Bone marrow (tissue), 2 donors: ENCODE results near the gene ADGRG1.

ENCODE experiments used
- DNase-seq, 2 donors: peaks; one replicate each; lab custom pipeline; 2025; lab: John Stamatoyannopoulos, UW

The ADGRG1 gene

DNA sequence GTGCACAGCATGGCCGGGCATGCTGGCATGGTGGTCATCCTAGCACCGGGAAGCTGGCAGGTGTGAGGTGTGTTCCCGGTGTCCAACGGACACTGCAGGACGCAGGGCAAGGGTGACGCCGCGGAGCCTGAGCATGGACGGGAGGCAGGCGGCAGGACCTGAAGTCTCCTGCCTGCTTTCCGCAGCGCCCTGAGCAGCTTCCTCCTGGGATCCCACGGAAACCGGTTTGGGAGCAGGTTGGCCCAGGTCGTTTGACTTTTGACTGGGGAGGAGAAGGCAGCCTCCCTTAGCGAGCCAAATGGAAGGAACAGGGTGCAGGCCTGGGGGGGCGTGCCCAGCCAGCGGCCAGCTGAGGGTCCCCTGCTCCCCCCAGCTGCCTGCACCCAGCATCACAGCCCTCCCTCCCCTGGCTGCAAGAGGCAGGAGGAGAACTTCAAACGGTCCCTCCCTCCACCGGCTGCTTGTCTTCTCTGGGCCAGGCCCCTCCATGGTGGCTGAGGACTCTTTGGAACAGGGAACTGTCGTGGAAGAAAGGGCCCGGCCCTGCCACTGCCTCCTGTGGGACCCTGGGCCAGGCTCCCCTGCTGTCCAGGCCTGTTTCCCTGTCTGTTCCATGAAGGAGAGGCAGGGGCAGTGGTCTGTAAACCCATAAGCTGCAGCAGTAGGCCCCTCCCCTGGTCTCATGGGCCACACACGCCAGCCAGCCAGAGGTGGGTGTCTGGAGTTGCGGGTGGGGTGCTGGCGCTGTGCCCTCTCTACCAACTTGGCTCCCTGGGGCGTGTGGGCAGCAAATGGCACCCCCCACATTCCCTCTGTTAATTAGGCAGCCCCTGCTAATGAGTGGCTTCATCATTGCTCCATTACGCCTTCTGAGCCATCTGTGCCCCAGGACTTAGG, 7.8 kb upstream of the ADGRG1 start:
- no peak for DNase-seq

DNA sequence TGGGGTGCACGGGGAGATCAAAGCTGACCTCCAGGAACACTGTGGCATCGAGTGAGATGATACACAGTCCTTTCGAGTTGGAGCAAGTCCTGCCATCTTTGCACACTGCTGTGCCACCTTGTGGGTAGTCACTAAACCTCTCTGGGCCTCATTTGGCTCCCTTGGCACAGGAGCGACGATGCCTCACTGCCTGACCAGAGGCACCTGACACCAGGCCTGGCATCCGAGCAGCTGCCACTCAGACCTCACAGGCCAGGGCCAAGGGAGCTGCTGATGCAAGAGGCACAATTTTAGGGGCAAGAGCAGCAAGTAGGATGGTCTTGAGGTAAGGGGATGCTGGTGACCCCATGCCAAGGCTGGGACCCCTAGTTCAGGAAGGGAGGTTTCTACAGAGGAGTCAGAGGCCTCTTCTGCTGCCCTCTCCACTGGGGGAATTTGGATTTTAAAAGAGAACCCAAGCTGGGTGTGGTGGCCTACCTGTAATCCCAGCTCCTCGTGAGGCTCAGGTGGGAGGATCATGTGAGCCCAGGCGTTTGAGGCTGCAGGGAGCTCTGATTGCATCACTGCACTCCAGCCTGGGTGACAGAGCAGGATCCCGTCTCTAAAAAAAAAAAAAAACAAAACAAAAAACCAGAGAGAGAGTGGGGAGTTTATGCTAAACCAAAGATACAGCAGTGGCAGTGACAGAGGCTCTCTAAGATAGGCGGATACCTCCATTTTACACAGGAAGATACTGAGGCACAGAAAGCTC, 6.7 kb upstream of the ADGRG1 start:
- DNase-seq, result no peak

DNA sequence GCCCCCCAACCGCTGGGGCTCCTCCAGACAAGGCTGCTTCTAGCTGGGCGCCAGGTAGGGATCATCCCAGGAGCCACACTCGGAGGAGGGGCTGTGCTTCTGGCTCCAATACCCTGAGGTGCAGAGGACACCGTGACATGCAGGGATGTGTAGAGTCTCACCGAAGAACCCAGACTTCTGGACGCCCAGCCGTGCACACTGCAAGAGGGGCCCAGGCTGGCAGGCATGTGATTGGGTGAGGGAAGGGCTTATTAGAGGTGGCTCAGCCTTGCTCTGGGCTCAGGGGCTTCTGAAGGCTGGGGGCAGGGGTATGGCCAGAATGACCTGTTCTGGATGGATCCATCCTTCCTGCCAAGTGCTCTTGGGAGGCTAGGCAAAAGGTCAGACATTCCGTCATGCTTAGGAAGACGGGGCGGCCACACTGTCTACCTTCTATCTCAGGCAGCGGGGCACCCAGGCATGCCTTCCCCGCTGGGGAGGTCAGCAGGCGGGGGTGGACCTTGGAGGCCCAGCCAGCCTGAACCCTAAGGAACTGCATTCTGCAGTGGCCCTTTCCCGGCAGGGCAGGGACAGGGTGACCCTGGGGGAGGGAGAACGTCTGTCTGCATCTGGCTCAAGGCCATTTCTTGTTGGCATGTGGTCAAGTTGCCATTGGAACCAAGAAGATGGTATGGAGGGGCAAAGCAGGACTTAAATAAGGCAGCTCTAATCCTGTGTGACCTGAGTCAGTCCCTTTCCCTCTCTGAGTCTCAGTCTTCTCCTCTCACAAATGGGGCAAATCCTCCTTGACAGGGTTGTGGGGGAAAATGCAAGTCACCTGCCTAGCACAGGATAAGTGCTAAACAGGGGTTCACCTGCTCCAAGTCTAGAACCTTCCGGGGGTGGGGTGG, 5.8 kb upstream of the ADGRG1 start:
- no peak for DNase-seq

DNA sequence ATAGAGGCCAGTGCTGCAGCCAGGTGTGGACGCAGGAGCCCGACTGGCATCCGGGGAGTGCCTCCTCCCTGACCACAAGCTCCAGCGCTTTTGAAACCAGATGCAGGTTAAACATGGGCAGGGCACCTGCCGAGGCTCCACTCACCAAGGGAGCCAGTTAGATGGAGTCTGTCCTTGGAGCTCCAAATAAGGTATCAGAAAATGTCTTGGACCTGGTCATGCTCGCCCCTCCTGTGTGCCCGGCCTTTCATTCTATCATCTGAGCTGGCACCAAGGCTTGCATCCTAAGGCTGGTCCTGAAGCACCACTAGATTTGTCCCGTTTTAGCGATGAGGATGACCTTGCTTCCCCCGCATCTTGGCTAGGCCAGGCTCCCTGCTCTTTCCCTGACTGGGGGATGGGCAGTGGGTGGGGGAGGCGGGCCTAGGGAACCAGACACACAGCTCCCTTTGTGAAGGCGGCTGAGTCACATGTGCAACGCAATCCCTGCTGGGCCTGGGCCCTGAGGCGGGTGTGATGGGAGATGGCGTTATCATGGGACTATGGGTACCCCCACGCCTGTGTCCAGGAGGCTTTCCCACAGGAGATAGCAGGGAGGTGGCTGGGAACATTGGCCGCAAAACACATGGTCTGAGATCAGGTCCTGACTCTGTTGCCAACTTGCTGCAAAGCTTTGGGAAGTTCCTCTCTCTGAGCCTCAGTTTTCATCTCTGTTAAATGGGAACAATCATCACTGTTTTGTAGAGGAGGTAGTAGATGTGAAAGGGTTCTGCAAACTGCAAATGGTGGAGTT, 5.0 kb upstream of the ADGRG1 start:
- no peak for DNase-seq

DNA sequence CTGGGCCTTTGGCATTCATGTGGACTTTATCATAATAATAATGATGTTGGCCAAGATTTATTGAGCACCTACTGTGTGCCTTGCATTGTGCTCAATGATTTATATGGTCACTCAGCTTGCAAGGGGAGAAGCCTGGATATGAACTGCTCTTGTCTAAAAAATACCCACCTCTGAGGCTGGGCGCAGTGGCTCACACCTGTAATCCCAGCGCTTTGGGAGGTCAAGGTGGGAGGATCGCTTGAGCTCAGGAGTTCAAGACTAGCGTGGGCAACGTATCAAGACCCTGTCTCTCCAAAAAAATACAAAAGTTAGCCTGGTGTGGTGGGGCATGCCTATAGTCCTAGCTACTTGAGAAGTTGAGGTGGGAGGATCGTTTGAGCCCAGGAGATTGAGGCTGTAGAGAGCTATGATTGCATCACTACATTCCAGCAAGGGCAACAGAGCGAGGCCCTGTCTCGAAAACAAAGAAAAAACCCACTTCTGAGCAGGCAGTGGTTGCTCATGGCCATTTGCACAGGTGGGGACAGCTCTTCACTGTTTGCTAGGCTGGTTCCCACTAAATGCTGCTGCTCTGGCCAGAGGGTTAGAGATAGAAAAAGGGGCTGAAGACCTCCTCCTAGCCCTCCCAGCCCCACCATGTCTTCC, 4.3 kb upstream of the ADGRG1 start:
- no peak for DNase-seq

DNA sequence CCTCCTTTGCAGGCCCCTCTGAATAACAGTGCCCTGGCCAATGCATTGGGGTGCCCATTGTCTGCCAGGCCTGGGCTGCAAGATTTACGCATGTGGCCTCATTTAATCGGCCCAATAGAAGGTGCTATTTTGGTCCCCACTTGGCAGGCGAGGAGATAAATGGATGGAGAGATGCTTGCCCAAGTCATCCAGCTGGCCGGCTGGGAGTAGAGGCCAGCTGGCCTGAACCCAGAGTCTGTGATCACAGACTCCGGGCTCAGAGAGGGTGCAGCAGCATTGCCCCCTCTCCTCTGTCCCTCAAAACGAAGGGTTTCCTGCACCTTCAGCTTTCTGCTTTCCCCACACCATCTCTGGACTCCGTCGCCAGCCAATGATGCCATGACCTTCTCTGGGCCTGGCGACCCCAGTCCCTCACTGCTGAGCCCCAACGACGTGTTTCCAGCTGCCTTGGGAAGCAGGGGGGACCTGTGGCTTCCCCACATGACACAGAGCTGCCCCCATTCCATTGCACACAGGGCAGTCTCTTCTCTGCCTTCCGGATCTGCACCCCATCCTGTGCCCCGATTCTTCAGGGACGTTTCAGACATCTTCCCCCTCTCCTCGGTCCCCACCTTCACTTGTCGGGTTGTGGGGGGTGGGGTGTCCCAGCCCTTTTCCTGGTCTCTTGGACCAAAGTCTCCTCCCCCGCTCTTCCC, 3.5 kb upstream of the ADGRG1 start:
- no peak for DNase-seq

DNA sequence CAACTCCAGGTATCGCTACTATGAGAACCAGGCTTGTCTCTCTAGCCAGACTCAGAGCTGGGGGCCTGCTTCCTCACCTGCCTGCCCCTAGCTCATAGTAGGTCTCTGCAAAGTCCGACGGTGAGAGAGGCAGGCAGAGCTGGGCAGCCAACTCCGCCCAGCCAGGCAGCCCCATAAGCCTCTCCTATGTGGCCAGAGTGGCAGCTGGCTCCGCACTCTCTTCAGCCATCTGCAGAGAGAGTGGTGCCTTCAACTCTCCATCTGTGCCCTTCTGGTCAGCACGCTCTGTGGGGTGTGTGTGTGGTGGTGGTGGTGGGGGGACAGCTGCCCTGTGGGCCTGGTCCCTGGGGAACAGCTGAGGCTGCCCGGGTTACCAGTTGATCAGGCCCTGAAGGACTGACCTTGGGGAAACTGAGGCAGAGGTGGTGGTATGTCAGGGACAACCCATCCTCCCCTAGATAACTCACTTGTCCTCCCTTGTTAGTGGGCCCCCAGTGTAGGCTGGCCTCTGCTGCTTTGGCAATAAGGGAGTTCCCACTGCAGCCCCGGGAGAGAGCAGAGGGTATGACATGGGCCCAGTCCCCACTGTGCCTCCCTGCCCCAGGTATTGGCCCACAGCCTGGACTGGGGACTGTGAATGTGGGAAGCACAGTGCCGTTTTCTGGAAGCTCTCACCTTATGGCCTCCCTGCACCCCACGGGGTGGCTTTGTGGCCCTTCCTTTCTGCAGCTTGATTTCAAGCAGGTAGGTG, 1.8 kb upstream of the ADGRG1 start:
- no peak for DNase-seq

DNA sequence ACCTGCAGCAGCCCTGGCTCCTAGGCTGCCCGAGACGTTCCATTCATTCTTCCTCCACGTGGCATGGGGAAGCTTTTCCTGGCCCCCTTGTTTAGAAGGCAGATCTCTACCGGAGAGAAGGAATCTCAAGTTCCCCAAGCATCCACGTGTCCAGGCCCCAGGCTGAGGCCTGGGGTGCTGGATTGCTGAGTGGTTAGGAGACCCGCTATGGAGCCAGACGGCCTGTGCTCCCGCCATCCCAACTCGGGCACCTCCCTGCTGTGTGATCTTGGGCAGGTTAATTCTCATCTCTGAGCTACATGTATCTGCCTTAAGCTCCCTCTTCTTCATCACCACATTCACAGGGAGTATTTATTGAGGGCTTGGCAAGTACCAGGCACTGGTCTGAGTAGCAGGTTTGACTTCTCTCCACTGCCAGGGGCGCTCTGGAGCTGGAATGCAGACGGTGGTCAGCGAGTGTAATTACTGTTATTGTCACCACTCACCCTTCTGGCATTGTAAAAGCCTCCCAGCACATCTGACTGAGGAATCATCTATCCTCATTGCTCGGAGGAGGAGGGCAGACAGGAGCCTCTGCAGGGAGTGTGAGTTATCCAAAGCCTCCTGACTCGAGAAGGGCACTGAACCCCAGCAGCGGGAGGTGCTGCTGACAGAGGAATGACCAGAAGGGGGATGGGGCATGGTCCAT, 1.1 kb upstream of the ADGRG1 start:
- DNase-seq, result no peak

DNA sequence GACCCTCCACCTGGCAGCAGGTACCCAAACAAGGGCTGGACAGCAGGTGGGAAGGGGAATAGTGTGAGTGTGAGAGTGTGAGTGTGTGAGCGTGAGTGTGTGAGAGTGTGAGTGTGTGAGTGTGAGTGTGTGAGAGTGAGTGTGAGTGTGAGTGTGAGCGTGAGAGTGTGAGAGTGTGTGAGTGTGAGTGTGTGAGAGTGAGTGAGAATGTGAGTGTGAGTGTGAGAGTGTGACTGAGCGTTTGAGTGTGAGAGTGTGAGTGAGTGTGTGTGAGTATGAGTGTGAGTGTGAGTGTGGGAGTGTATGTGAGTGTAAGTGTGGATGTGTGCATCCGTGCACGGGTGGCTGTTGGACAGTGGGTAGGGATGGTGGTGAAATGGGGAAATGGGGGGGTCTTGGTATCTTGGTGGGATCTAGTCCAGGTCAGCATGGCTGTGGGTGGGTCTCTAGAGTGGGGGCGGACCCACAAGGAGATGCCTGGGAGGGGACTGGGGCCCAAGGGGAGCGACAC, 408 bp downstream of the ADGRG1 start:
- DNase-seq, result no peak

DNA sequence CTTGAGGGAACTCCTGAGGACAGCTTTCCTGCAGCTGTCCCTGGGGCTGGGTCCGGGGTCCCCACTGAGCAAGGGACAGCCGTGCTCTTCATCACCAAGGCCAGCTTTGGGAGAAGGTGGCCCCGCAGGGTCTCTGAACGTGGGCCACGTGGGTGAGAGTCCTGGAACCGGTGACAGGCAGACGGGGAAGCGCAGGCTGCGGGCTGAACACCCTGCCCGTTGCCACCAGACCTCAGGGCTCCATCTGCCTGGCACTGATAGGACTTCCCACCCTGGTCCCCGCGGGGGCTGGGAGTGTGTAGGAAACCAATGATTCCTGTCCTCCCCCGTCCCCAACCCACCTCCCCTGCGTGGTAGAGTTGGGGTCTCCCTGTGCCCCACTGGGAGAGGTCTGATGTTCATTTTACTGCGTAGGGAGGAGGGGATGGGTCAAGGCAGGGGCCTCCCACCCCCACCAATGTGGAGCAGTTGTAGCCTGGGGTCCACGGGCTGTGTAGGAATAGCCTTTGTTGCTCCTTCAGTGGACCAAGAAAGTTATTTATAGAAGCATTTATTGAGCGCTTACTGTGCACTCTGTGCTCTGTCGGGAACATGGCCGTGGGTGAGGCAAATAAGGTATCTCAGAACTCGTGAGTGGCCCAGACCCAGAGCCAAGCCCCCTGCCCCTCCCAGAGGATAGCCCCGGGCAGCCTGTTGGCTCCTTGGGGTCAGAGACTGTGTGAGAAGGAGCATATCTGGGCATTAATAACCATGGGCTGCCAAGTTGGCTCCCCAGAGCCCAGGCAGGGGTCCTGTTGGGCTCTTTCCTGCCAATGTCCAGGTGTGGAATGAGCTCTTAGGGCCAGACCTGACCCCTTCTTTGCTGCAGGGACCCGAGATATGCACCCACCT, 1.3 kb downstream of the ADGRG1 start:
- DNase-seq, result no peak

DNA sequence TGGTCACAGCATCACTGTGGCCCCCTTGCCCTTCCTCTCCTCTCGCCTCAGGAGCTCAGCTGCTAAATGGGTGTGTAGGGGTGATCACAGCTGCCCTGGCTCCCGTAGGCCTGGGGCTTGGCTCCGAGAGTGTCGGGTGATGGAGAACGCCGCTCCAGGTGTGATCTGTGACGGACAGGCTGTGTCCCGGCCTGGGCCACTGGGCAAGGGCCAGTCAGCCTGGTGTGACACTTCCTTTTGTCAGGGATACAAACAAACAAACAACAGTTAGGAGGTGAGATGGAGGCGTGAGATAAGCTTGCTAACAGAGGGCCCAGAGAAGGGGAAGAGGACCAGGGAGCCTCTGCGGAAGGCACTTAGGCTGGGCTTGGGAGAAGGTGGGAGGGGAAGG, 2.0 kb downstream of the ADGRG1 start:
- no peak for DNase-seq

DNA sequence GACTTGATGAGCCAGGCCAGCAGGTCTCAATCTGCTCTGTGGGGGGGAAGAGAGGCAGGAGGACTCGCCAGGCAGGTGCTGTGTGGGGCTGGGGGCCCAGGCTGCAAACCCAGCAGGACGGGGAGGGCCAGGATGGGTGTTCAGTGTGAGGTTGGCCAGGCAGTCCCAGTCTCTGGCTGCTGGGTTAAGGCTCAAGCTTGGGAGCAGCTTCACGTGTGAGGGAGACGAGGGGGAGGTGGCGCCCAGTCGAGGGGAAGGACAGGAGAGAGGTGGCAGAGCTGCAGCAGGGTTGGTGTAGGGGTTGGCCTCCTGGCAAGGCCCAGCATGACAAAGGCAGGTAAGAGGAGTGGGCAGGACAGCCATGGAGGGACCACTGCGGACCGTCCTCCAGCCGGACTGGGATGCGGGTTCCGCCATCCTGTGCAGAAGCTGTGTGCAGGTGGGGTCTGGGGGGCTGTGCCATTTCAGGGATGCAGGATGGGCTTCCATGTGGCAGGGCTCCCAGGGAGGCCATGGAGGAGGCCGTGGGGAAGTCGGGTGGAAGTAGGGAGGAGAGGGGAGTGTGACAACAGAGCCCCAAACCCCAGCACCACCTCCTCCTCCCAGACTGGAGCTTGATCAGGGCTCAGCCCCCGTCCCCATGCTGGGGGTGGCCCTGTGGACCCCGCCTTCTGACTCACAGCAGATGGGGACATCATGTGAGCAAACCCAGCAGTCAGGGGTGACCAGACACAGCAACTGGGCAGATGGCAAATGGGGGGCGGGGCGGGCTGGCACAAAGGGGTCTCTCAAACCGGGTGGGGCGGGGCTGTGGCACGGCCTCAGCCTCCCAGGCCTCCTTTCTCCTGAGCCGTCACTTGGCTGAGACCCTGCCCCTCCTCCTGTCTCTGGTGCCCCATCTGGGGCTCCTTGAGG, 2.8 kb downstream of the ADGRG1 start:
- DNase-seq, result no peak

DNA sequence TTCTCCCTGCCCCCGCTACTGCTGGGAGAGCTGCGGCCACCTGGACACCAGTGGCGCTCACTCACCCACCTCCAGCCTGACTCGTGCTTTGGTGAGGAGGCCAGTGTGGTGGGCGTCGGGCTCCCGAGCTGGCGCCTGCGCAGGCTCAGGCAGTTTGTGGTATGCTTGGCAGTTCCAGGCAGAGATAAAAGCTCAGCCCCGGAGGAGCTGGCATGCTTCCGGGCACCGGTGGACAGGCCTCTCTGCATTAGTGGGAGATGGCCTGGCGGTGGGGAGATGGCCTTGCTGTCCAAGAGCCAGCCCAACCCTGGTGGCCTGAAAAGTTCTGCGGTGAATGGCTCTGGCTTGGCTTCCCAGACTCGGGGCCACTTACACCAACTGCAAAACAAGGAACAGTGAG, 4.1 kb downstream of the ADGRG1 start:
- no peak for DNase-seq

DNA sequence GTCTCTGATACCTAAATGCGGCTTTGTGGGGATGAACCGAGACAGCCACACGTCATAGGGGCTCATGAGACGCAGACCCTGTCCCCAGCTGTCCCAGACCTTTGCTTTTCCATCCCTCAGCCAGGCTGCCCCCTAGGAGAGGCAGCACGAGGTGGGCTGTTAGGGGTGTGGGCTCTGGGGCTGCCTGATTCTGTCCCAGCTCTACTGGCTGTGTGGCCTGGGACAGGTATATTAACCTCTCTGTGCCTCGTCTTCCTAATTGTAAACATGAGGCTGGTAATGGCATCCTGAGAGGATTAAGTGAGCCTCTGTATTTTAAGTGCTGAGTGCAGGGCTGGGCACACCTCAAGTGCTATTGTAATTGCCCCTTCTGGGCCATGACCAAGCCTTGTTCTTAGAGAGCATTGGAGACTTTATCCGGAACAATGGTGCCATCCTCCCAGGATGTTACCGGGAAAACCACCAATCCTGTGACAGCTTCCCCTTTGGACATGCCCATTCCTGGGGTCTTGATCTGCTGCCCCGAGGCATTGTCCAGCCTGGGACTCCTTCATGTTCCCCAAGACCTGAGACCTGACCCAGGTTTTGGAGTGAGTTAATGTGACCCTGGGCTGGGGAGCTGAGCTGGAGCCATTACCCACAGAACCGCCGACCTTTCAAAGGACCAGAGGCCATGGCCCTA, 5.1 kb downstream of the ADGRG1 start:
- no peak for DNase-seq

DNA sequence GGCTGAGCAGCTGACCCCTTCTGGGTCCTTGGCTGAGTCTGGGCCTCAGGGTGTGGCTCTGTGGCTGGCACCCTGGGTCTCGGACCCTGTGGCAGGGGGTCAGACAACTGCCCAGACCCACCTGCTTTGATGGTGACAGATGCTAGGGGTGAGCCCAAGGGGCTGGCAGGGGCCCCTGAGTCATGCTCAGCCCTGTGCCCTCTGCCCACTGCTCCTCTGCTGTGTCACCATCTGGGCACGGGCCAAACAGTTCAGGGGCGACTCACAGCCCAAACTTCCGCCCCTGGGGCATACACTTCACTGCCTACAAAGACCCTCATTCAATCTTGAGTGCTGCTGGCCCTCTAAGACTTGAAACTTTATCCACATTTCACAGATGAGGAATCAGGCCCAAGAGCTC, 5.7 kb downstream of the ADGRG1 start:
- DNase-seq, result peak in 1 of 2 donors; percentile 40
